Choroid plexus epithelial cell (primary cell): ENCODE data around the gene USP32.

Experiments used
- DNase-seq: peaks from one replicate; pipeline ENCODE4 v3.0.0-alpha.2; 2010; ENCODE audit warnings: low read depth
- H3K4me3 ChIP-seq: 2 replicates; pipeline ENCODE4 v1.5.1; 2011; ENCODE audit warnings: low read depth, mild to moderate bottlenecking, control low read depth, low read length, moderate library complexity
- TF ChIP-seq, protein P1 (sequence below): conservative IDR thresholded peaks from 2 replicates; pipeline ENCODE4 v1.5.1; 2011; ENCODE audit warnings: low read depth, mild to moderate bottlenecking, control low read depth, inconsistent platforms, low read length, moderate library complexity

USP32 gene

DNA sequence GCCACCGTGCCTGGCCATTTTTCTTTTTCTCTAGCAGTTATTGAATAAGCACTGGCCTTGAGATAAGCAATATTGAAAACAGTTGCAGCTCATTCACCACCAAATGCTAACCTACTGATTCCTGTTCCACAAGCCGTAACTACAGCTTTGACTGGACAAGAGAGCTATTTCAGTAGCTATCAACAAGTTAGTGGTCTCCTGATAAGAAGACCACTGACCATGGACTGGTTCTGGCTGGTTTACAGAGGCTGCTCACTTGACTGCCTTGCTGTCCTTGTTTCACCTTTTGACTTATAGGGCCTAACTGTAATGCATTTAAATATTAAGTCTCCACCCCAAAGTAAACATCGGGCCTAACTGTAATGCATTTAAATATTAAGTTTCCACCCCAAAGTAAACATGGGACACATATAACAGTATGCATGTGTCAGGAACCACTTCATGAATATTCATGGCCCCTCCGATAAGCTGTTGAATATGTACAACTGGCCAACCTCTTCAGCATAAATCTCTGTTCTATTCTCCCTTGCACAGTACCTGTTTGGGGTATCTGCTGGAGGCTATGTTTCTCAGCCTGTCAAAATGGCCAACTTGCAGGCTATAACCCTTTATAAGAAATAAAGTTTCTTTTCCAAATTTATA is 94.1 kb downstream of the USP32 start:
- TF ChIP-seq, protein P1, sequence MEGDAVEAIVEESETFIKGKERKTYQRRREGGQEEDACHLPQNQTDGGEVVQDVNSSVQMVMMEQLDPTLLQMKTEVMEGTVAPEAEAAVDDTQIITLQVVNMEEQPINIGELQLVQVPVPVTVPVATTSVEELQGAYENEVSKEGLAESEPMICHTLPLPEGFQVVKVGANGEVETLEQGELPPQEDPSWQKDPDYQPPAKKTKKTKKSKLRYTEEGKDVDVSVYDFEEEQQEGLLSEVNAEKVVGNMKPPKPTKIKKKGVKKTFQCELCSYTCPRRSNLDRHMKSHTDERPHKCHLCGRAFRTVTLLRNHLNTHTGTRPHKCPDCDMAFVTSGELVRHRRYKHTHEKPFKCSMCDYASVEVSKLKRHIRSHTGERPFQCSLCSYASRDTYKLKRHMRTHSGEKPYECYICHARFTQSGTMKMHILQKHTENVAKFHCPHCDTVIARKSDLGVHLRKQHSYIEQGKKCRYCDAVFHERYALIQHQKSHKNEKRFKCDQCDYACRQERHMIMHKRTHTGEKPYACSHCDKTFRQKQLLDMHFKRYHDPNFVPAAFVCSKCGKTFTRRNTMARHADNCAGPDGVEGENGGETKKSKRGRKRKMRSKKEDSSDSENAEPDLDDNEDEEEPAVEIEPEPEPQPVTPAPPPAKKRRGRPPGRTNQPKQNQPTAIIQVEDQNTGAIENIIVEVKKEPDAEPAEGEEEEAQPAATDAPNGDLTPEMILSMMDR = no peak
- no peak overlapping the region for H3K4me3 ChIP-seq
- no peak for DNase-seq

DNA sequence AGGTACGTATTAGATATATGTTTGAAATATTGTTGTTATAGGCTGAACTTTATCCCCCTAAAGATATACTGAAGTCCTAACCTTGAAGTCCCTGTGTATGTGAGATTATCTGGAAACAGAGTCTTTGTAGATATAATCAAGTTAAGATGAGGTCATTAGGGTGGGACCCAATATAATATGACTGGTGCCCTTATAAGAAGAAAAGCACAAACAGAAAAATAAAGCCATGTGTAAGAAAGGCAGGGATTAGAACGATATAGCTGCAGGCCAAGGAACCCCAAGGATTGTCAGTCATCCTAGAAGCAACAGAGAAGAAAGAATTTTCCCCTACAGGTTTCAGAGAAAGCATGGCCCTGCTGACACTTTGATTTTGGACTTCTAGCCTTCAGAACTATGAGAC is 95.8 kb downstream of the USP32 start:
- DNase-seq = no peak
- TF ChIP-seq, protein P1 = no peak
- H3K4me3 ChIP-seq = no peak overlapping the region

DNA sequence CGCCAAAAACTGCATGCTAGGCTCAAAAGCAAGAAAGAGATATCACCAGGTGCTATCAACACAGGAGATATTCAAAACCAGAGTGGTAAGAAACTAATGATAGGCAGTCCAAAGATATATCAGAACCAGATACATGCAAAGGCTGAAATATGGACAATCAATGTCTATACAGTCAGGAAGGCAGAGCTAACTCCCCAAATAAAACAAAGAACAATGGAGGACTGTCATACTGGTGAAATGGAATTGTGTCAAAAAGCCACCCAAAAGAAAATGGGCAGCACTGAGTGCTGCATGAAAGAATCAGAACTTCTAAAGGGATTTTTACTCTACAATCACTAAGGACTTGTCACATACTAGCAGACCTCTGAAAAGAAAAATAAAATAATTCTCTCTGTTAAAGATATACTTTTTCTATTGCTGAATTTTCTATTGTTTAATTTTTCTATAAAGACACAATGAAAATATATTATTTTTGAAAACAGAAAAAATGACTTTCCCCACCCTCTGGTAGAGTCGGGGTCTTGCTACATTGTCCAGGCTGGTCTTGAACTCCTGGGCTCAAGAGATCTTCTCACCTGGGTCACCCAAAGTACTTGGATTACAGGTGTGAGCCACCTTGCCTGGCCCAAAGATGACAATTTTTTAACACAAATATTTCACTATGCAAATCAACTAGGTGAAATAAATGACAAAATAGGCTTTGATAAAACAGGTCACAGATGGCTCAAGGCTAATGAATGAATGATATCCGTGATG is 98.2 kb downstream of the USP32 start:
- no peak for DNase-seq
- TF ChIP-seq, protein P1 = no peak
- H3K4me3 ChIP-seq = no peak overlapping the region

DNA sequence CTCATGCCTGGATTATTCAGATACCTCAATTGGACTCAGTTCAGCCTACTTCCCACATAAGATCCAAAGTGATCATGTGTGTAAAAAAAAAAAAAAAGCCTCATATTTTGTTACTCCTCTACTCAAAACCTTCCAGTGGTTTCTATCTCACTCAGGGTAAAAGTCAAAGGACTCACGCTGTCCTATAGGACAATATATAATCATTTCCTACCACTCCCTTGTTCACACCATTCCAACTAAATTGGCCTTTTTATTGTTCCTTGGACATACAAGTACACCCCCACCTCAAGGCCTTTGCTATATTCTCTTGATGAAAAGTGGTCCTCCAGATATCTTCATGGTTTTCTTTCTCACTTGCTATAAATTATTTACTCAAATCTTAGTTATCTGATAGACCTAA is 99.2 kb downstream of the USP32 start:
- TF ChIP-seq, protein P1 = no peak
- H3K4me3 ChIP-seq = no peak overlapping the region
- DNase-seq = no peak

DNA sequence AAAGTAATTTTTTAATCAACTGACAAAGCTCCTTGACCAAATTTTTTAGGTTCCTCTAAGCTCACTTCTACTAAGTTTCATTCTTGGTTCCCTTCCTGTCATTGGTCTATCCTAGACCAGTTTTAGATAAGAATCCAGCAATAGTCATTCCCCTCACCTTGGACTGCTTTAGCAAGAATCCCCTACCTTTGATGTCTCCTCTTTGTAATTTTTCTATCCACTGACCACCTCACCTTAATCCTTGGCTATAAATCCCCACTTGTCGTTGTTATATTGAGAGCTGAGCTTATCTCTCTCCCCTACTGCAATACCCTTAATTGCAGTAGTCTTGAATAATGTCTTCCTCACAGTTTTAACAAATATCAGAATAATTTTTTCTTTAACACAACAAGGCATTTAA is 107.2 kb downstream of the USP32 start:
- no peak for DNase-seq
- TF ChIP-seq, protein P1 = no peak
- H3K4me3 ChIP-seq = no peak overlapping the region

DNA sequence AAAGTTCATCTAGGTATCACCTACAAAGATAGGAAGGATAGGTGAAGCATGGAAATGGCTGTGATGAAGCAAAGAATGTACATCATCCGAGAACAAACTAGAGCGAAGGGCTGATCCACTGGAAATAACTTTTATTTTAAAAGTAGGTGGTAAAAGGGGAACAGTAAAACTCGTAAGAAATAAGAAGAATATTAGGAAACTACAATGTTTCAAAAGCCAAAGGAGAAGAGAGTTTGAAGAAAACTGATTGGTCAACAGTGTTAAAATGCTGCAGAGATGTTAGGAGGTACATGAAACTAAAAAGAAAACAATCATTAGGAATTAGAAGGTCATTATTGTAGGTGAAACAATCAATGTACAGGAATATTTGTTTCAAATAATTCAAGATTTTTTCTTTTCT is 108.1 kb downstream of the USP32 start:
- no peak overlapping the region for H3K4me3 ChIP-seq
- TF ChIP-seq, protein P1 = no peak
- no peak for DNase-seq

DNA sequence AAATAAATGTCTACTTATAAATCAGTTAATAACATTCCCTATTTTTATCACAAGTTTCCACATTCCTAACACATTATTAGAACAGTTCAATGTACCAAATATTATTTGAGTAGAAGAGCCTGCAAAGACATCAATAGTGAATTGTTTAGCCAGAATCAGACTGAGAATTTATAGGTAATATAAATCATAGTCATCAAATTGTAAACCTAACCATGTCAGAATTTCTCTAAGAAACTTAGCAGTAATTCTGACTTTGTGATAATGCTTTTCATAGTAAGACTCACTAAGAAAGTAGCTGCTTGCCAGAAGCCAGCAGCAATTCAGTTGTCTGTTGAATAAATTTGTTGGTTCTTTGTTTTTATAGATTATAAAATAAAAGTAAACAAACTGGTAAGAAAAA is 111.3 kb downstream of the USP32 start:
- TF ChIP-seq, protein P1 = no peak
- DNase-seq = no peak
- H3K4me3 ChIP-seq = no peak overlapping the region
